ENCODE data around the gene SMIM5.

GRCh38 chr17:75592348-75593020 is 40.8 kb upstream of the SMIM5 start:
- TF ChIP-seq CTCF (IDR thresholded peaks at IDR 0.05) (no peak), POLR2A (IDR thresholded peaks at IDR 0.05) (no peak)
